Fibroblast of lung (primary cell): ENCODE results near the gene HS3ST3A1.

Source experiments
- EZH2 ChIP-seq: IDR thresholded peaks from 2 replicates; pipeline ENCODE4 v1.5.1; 2012; ENCODE audit warnings: low read length, control low read depth, mild to moderate bottlenecking; ENCODE audit errors: missing control alignments
- TF ChIP-seq, protein P1 (sequence below), 2 donors: IDR thresholded peaks in 1 of 2; conservative IDR thresholded peaks in 1 of 2; 1 replicate in 1 of 2; 2 replicates in 1 of 2; pipeline ENCODE4 v1.5.1; 2011 to 2012; ENCODE audit warnings: low read length in 2 of 2, control low read depth in 1 of 2, inconsistent platforms in 1 of 2, low read depth in 1 of 2, mild to moderate bottlenecking in 1 of 2

DNA sequence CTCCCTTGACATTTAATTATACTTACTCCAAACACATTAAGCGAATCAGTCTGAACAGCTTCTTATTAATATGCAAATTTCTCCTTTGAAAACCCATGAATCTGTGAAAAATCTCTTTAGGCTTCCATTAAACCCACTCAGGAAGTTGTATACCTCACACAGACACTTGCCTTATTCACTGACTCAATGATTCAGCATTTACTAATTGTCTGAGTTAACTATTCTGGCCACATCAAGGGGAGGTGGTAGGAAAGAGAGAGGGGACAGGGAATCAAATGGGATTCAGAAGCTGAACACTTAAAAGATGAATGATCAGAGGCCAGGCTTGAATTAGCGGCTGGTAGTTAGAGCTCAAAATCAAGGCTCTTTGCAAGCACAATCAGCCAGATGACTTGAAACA lies 70.0 kb downstream of the HS3ST3A1 start:
- no peak for TF ChIP-seq EZH2
- TF ChIP-seq, protein P1, sequence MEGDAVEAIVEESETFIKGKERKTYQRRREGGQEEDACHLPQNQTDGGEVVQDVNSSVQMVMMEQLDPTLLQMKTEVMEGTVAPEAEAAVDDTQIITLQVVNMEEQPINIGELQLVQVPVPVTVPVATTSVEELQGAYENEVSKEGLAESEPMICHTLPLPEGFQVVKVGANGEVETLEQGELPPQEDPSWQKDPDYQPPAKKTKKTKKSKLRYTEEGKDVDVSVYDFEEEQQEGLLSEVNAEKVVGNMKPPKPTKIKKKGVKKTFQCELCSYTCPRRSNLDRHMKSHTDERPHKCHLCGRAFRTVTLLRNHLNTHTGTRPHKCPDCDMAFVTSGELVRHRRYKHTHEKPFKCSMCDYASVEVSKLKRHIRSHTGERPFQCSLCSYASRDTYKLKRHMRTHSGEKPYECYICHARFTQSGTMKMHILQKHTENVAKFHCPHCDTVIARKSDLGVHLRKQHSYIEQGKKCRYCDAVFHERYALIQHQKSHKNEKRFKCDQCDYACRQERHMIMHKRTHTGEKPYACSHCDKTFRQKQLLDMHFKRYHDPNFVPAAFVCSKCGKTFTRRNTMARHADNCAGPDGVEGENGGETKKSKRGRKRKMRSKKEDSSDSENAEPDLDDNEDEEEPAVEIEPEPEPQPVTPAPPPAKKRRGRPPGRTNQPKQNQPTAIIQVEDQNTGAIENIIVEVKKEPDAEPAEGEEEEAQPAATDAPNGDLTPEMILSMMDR (conservative IDR thresholded peaks at IDR 0.05 in 1 of 2, IDR thresholded peaks at IDR 0.05 in 1 of 2; ENCODE audit: low read depth in 1 of 2, low read length in 2 of 2) = no peak
